Spinal cord (tissue), 4 donors: ENCODE measurements around the gene TLR7. TPM values are rescaled to one million over a fixed set of nuclear protein-coding genes. Genes with fewer than 3 reads are reported as not detected.

ENCODE experiments used
- polyA plus RNA-seq, 2 donors: library from polyadenylated mRNA; unstranded; fragments of 120-200 nt; gene quantifications; one replicate each; pipeline ENCODE4 v1.2.1, GENCODE V29; 2013; ENCODE audit not compliant: insufficient read length in 2 of 2
- total RNA-seq, 2 donors: library from RNA; depleted of rRNA in 1 of 2; stranded (reverse); fragments of 120-200 nt in 1 of 2; fragments of >200 nt in 1 of 2; gene quantifications; one replicate each; pipeline versions ENCODE4 v1.2.3 to v1.2.4, GENCODE V29; 2013 to 2014

The TLR7 gene
- total and polyA plus RNA-seq, 4 donors = 1.6 to 7.3 (median 3.5) TPM

Other genes with a start within 250 kb of the TLR7 start
- gene PRPS2, start 75.7 kb upstream of the TLR7 start, total RNA-seq = 10 to 100 TPM; 15.0 to 16.2 TPM
- 10 to 100 TPM; 15.4 to 20.7 TPM for gene PRPS2, start 75.7 kb upstream of the TLR7 start, polyA plus RNA-seq
- 1 to 10 TPM in 1 of 2 donors, under 1 TPM in 1; 0.55 to 2.1 TPM for gene TLR8, start 39.5 kb downstream of the TLR7 start, total RNA-seq
- gene TLR8, start 39.5 kb downstream of the TLR7 start, polyA plus RNA-seq = under 1 TPM; 0.23 to 0.44 TPM
- gene TMSB4X, start 108.0 kb downstream of the TLR7 start, total RNA-seq = 1,000 to 10,000 TPM; 2,806 to 3,659 TPM
- 1,000 to 10,000 TPM; 2,440 to 2,610 TPM for gene TMSB4X, start 108.0 kb downstream of the TLR7 start, polyA plus RNA-seq
- gene FAM9C, start 177.5 kb downstream of the TLR7 start, total RNA-seq = under 1 TPM in 1 of 2 donors, not detected in 1; 0.10 TPM
- under 1 TPM; 0.24 to 0.38 TPM for gene FAM9C, start 177.5 kb downstream of the TLR7 start, polyA plus RNA-seq